ENCODE data around the gene PLEKHG4B.

PLEKHG4B gene

DNA sequence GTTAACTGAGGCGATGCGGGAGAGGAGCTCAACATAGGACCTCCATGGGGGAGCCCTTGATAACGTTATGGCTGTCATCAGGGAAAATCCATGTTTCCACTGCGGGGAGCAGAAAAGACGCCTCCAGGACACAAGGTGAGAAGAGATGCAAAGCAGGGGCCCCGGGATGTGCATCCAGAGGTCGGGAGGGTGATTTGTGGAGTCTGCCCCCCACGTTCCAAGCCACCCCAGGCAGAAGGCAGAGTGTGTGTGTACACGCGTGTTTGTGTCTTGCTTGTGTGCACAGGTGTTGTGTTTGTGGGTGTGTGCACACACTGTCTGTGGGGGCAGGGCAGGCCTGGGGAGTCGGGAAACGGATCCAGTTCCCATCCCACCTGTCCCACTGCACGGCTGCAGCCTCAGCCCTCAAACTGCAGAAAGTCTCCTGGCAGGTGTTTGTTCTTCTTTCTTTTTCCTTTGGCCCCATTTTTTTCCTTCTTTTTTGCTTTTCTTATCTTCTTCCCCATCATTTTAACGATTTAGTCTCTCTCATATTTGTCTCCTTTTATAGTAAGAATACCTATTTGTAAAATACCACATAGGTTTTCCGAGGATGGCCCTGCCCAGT is 17.4 kb upstream of the PLEKHG4B start:
- DNase-seq (ENCODE audit: low spot score), result no peak

DNA sequence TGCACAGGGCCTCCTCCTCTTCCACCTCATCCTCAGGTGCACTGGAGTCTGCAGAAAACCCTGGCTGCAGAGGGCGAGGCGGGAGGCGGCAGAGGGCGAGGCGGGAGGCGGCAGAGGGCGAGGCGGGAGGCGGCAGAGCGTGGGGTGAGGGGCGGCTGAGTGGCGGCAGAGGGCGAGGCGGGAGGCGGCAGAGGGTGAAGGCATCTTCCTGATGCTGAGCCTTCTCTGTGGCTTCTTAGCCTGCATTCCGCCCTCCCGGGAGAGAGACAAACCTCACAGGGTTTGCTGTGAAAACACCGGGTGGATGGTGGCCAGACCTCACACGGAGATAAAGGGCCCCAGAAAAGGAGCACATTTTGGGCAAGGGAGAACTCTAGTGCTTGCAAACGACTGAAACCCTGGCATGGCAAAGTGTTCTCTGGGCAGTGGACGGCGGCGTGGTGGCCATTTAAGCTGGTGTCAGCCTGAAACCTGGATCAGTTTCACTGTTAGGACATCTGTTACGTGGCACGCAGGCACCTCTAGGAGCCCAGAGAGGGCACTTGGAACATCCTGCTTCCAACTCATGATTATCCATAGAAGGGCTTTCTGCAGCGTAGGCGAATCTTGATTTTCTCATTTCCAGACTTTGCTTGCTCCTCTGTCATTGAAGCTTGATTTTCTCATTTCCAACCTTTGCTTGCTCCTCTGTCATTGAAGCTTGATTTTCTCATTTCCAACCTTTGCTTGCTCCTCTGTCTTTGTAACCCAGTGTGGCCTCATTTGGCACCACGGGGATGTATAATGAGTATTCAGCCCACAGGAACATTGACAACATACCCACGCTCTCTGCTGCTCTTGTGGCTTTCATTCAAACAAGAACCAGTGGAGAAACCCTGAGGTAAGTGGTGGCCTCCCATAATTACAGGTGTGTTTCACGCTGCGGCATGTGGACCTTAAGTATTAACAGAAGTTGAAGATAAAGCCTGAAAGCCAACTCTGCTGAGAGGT is 16.3 kb upstream of the PLEKHG4B start:
- DNase-seq (ENCODE audit: low spot score), result no peak

DNA sequence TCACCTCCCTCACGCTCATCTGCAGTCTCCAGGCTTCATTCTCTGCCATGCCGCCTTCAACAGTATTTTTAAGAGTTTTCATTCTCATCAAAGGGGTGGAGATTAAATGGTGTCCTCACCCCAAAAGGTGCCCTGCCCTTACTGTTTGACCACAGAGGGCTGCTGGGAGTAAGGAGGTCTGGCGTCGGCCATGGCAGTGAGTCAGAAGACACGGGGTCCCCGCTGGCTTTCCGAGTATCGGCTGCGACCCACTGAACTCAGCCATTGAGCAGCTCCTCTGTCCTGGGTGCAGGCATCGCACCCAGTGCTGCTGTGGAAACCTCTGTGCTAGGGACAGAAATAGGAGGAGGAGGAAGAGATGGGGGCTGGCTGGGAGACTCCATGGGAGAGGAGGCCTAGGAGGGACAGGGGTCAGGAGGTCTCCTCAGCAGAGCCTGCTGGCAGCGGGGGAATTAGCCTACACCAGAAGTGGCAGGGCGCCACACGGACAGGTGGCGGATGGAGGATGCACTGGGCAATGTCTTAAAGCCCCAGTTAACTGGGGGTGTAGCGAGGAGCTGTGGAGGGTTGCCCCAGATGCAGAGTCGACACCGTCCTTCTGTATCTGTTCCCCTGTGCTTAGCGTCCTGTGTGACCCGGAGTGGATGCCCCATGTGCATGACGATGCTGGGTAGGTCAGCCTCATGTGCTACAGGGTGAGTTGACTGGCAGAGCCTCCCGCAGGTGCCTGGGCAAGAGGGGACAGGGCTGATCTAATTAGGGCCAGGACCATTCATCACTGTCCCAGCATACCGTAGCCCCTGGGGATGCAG is 15.4 kb upstream of the PLEKHG4B start:
- DNase-seq (ENCODE audit: low spot score), result no peak

DNA sequence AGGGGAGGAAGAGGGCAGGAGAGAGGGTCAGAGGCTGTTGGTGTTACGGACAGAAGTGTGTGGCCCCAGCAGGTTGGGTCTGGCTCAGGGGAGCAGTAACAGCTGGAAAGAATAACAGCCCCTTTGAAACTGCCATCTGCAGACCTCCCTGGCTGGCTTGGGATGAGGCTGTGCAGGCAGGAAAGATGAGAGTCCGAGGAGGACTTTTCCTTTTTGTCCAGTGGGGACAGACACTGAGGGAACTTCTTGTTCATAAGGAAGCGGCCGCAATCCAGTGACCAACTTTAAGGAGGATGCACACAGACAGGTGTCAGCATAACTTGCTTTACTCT is 14.8 kb upstream of the PLEKHG4B start:
- no peak for DNase-seq (ENCODE audit: low spot score)

DNA sequence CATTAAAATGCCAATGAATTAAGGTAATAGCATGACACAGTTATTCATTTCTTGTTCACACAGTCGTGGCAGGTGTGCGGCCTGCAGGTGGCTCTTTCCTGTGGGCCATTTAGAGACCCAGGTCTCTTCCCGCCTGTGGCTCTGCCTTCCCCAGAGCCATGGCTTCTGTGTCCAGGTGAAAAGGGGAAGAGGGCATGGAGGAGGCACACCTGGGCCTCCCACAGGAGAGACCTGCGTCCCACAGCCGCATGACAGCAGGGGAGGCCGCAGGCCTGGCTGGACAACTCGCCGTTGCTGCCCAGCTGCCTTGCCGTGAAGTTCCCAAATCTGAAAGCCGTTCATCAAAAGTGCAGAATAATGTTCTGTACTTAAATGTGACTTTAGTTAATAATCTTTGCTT is 14.4 kb upstream of the PLEKHG4B start:
- no peak for DNase-seq (ENCODE audit: low spot score)

DNA sequence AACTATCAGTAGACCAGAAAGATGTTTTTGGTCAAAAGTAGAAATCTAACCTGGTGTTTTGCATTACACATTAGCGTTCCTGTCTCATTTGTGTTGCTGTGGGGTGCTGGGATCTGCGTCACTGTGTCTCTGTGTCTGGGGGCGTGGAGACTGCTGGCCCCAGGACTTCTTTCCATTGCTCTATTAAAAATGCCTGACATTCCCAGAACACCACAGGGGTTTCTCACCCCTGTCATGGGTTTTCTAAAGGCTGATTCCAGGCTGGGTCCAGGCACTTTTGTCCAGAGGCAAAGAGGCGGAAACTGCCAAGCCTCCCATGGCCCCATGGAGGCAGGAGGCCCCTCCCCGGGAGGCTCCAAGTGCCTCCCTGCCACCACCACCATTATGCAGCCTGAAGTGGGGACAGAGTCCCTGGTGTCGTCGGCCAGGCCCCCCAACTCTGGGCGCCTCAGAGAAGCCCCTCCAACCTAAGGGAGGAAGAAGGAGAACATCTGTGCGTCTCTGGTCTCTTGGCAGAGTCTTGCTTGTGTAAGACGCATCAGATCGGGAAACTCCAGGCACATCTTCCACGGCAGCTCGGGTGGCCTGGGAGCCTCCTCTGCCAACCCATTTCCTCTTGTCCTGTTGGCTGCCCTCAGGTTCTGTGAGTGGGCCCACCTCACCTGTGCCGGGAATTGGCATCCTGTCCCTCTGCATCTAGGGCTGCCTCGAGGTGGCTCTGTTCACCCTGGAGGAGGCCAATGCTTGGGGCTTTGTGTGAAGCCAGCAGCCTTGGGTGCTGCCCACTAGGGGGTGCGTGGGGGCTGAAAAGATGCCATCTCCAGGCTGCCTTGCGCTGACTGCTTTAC is 13.8 kb upstream of the PLEKHG4B start:
- no peak for DNase-seq (ENCODE audit: low spot score)

DNA sequence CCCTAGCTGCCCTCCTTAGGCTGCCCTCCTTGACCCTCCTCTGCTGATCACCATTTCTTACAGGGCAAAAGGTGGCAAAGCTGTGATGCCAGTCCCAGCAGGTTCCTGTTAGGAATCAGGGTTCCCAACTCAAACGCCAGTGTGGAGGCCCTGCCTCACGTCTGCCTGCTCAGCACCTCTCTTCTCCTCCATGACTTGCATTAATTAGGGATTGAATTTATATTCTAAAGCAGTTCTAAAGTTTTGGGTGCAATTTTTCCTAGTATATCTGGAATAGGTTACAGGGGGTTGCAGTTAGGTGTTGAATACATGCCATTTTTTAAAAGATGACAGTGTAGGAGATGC is 13.2 kb upstream of the PLEKHG4B start:
- no peak for DNase-seq (ENCODE audit: low spot score)

DNA sequence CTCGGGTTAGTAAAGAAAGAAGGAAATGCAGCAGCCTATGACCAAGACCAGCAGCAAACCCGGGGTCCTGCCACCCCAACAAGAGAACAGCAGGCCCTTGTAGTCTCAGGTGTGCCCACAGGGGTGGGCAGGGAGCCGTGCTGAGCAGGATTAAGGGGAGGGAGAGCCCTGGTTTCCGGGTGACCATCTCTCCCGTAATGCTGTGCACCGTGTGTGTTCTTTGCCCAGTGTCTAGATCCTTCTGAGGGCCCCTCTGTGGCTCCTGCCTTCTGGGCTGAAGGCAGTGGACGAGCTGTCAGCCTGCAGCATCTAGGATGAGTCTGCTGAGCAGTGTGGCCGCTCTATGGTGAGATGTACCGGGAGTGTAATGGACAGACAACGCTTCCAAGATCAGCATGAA is 12.7 kb upstream of the PLEKHG4B start:
- DNase-seq (ENCODE audit: low spot score), result no peak

DNA sequence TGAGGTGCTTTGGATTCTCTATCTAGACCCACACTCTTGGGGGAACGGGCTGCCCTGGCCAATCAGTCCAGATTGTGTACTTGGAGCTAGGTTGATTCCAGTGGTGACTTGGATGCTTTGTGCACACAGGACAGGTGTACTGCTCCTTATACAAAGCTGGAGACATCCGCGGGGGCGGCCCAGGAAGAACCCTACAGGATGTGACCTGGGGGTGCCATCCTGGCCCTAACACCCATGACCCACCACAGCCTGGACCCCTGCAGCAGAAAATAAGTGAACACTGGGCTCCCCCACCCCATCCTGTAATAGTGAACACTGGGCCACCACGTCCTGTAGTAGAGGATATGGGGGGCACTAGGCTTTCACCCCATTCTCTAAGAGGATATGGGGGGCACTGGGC is 12.1 kb upstream of the PLEKHG4B start:
- no peak for DNase-seq (ENCODE audit: low spot score)

DNA sequence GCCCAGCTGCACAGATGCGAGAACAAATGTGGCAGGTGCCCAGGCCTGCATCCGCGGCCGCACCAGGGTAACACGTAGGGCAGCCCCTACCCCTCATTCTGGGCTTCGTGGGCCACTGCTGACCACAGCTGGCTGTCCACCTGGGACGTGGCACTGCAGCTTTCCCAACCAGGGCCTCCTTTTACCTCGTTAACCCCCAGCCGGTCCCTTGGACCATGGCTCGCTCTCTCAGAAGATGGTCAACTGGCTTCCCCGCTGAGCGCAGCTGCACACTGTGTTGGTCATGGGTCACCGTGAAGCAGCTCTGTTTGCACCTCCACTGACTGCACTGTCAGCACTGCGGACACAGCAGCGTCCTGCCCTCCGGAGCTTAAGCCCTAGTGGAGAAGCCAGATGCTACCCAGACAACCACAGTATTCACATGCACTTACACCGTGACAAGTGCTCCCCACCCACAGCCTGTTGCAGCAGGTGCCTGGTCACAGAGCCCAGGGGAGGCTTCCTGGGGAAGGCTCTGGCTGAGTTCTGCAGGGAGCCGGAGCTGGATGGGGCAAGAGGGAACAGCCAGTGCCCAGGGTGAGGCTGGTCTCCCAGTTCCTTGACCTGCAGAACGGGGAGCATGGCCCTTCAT is 10.5 kb upstream of the PLEKHG4B start:
- no peak for DNase-seq (ENCODE audit: low spot score)

DNA sequence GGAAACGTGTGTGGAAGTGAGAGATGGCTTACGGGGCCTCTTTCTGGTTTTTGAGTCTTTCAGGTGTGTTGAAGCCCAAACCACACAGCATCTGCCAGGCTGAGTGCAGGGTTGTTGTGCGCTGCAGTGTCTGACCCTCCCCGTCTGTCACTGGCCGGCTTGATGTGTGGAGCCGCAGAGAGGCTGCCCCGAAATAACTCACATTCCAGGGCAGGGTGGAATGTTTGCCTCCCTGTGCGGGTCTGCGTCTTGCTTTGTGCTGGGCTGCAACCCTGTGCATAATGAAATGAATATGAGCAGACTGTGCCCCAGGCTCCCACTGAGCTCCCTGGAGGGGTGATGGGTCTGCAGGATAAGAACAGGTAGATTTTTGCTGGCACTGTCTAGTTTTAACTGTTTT is 9.9 kb upstream of the PLEKHG4B start:
- no peak for DNase-seq (ENCODE audit: low spot score)

DNA sequence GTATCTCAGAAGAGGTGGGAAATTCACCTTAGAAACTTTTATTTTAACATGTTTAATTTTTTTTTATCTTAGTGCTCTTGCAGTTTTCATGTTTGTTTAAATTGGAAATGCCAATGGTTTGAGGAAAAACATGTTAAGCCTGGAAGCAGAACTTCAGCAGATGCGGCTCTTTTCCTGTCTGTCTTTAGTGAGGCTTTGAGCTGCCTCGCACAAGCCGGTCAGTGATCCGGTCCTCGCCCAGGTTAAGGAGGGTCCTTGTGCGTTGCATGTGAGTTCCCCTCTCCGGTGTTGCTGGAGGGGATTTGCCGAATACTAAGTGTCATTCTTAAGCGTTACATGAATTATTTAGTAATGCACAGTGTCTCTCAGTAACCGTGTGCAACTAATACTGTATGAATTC is 9.4 kb upstream of the PLEKHG4B start:
- no peak for DNase-seq (ENCODE audit: low spot score)

DNA sequence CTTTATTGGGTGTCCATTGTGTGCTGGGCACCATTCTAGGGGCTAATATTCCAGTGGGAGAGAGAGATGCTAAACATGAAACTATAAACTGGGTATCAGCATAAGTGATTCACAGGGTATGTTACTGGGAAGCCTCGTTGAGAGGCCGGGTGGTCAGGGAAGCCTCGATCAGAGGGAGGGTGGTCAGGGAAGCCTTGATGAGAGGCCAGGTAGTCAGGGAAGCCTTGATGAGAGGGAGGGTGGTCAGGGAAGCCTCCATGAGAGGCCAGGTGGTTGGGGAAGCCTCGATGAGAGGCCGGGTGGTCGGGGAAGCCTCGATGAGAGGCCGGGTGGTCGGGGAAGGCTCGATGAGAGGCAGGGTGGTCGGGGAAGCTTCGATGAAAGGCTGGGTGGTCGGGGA is 8.9 kb upstream of the PLEKHG4B start:
- no peak for DNase-seq (ENCODE audit: low spot score)

DNA sequence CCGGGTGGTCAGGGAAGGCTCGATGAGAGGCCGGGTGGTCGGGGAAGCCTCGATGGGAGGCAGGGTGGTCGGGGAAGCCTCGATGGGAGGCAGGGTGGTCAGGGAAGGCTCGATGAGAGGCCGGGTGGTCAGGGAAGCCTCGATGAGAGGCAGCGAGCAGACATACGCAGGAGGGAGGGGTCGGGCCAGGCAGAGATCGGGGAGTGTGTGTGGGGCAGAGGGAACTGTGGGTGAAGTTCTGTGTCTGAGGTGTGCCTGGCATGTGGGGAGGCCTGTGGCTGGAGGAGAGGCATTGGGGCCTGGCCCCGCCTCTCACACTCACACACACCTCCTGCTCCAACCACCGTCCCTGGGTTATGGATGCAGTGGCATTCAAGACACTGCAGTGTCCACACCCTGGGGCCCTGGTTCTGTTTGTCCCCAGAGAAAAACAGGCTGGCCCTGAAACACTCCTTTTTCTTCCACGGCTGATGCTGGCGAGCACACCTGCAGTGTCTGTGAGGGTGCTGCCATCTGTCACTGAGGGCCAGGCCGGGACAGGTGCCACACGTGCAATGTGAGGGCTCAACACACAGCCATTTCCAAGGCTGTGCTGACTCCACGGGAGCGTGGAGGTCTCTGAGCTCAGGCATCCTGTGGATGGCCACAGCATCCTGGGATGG is 6.5 kb upstream of the PLEKHG4B start:
- DNase-seq (ENCODE audit: low spot score), result no peak

DNA sequence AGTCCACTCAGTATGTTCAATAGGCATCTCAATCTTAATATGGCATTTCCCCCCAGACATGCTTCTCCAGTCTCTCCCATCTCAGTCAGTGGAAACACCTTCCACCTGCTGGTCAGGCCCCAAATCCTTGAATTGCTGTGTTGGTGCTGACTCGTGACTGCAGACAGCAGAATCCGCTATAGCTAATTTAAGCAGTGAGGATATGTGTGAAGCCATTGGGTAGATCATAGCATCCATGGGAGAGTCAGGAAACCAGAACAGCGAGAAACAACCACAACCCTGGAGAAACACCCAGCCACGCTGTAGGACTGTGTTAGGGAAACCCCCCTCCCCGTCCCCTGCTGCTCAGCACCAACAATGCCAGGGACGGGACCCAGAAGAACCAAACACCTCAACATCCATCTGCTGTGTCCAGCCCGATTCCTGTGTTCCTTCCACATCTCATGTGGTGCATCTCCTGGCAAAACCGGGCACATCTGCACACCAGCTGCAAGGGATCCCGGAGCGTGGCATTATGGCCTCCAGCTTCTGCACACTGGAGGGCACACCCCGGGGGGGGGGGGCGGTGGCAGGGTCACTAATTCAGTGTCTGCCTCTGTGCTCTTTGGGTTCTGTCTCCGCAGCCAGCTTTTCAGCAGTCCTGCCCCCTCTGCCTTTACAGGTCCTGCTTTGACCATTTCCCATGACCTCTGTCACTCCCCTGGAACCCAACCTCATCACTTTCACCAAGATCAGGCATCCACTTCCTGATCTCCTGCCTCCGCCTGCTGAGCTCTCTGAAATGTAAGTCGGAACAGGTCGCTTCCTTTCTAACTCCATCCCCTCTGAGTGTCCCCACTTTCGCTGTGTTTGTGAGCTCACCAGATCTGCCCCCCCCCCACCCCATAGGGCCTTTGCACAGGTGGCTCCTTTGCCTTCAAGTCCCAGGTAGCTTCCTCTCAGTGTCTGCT is 2.4 kb upstream of the PLEKHG4B start:
- no peak for DNase-seq (ENCODE audit: low spot score)

DNA sequence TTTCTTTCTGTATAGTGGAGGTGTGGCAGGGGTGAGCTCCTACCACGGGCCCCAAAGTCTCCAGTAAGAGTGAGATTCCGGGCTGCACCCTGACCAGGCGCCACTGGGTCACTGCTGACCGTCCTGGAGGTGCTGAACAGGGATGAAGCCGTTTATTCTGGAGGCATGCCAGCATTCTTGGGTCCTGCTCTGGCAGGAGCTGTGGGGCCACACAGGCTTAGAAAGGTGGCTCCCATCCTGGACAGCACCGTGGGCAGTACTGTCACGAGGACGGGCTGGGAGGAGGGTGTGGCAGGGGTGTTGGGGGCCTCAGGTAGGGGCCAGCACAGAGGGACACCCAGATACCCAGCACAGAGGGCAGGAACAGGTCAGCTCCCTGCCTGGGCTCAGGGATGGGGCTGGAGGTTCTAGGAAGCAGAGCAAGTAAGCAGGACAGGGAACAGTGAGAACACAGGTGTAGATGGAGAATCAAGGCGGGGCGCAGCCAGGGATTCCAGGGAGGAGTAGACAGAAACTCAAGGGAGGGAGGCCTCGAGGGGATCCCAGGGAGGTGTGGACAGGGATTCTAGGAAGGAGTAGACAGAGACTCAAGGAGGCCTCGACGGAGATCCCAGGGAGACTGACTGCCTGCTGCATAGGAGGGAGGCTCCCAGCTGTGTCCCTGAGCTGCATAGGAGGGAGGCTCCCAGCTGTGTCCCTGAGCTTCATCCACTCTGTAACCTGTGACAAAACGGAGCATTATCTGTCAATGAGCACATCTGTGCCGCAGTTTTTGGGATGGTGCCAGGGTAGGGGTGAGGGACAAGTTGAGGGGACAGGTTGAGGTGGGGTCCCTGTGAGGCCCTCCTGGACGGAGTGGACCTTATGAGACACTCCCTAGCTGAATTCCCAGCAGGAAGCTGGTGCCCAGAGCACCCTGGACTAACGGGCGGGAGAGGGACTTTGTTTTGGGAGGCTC is 1.1 kb upstream of the PLEKHG4B start:
- DNase-seq (ENCODE audit: low spot score), result no peak

DNA sequence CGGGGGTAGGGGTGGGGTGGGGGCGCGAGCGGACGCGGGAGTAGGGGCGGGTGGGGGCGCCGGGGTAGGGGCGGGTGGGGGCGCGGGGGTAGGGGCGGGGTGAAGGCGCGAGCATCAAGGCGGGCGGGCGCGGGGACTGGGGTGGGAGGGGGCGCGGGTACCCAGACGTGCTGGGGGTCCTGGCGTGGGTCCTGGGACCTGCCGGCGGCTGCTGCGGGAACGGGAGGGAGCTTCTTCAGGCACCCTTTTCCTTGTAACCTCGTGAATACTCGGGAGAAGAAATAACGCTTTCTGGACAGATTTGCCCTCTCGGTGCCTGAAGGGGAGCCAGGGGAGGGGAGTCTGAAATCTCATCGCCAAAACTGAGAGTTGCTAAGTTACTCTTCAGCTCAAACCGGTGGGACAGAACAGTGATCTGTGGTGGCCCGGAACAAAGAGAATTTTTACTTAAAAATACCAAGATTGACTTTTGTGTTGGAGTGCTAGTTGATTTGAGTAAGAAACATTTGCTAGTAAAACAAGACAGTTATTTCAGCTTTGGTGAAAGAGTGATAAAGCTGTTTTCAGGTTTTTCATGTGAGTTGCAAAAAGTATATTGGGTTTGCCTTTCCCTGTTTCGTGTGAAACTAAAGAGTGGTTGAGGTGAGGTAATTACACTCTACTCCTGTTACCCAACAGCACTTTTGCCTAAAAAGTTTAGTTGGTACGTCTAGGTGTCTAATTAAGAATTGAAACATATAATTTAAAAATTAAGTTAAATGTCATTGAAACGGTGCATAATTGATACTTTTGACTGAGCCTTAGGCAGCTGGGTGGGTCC is 643 bp downstream of the PLEKHG4B start:
- DNase-seq (ENCODE audit: low spot score), result no peak

Data from hematopoietic multipotent progenitor cell treated with erythropoietin and hydrocortisone succinate and interleukin-3 and kit ligand, for 15 days (in vitro differentiated cells).